ENCODE data around the gene STX10.
"Not testable (repeated sequence)": the region's sequence is repeated elsewhere in the genome, so short reads cannot be mapped to it uniquely, and the experiment has no call there.

The STX10 gene

GRCh38 chr19:13150187-13150930, at the start of gene STX10, which contains the start of gene IER2:
Gene STX10 (minus strand): TSS chr19:13150375. CDS start chr19:13150173, 202 bp downstream.
Gene IER2 (plus strand): TSS chr19:13150411. CDS start chr19:13153187, 2,776 bp downstream.
- peak within 1 kb of the TSS; percentile 92 for H3K27ac Mint-ChIP-seq
- peaks cover 23% of the 10 kb centered on the region for H3K4me1 Mint-ChIP-seq
- H3K4me3 Mint-ChIP-seq, result peak within 1 kb of the TSS; percentile 98
- H3K9me3 Mint-ChIP-seq, result no peaks in the 10 kb centered on the region
- H3K27me3 Mint-ChIP-seq, result no peaks in the 10 kb centered on the region
- peaks cover 8% of the 10 kb centered on the region for H3K36me3 Mint-ChIP-seq

- Mint-ChIP-seq H3K27ac (no peak overlapping the region), H3K36me3 (no peaks in the 10 kb centered on the region), H3K9me3 (no peaks in the 10 kb centered on the region), H3K4me3 (no peak overlapping the region), H3K4me1 (peaks cover 18% of the 10 kb centered on the region), H3K27me3 (no peaks in the 10 kb centered on the region)
Measured at GRCh38 chr19:13198634-13199033, 48.5 kb upstream of the STX10 start.

- no peak overlapping the region for H3K27ac Mint-ChIP-seq
- no peak overlapping the region for H3K4me3 Mint-ChIP-seq
- peaks cover 29% of the 10 kb centered on the region for H3K4me1 Mint-ChIP-seq
- H3K36me3 Mint-ChIP-seq, result no peaks in the 10 kb centered on the region
- H3K27me3 Mint-ChIP-seq, result no peaks in the 10 kb centered on the region
- no peaks in the 10 kb centered on the region for H3K9me3 Mint-ChIP-seq
Measured at GRCh38 chr19:13195678-13196077, 45.5 kb upstream of the STX10 start.

GRCh38 chr19:13190781-13191540, 40.8 kb upstream of the STX10 start:
- Mint-ChIP-seq H3K4me1 (peaks cover 44% of the 10 kb centered on the region), H3K4me3 (no peak overlapping the region), H3K27me3 (no peaks in the 10 kb centered on the region), H3K36me3 (no peaks in the 10 kb centered on the region), H3K27ac (no peak overlapping the region), H3K9me3 (no peaks in the 10 kb centered on the region)

- H3K4me1 Mint-ChIP-seq, result peaks cover 34% of the 10 kb centered on the region
Measured at GRCh38 chr19:13189600-13189999, 39.4 kb upstream of the STX10 start.

GRCh38 chr19:13187419-13187818, 37.2 kb upstream of the STX10 start:
- Mint-ChIP-seq H3K27ac (peak overlapping the region; percentile 85), H3K4me1 (peaks cover 26% of the 10 kb centered on the region), H3K36me3 (no peaks in the 10 kb centered on the region), H3K27me3 (no peaks in the 10 kb centered on the region), H3K9me3 (no peaks in the 10 kb centered on the region), H3K4me3 (no peak overlapping the region)

More at GRCh38 chr19:13189600-13189999, 39.4 kb upstream of the STX10 start:
- H3K4me3 Mint-ChIP-seq, result no peak overlapping the region
- H3K9me3 Mint-ChIP-seq, result no peaks in the 10 kb centered on the region
- H3K27me3 Mint-ChIP-seq, result no peaks in the 10 kb centered on the region
- H3K36me3 Mint-ChIP-seq, result no peaks in the 10 kb centered on the region
- H3K27ac Mint-ChIP-seq, result no peak overlapping the region

- H3K4me3 Mint-ChIP-seq, H3K27me3 Mint-ChIP-seq, H3K27ac Mint-ChIP-seq, H3K36me3 Mint-ChIP-seq, H3K9me3 Mint-ChIP-seq: not testable (repeated sequence)
- H3K4me1 Mint-ChIP-seq, result peaks cover 33% of the 10 kb centered on the region
Measured at GRCh38 chr19:13186688-13187087, 36.5 kb upstream of the STX10 start.

- not testable (repeated sequence) for H3K36me3 Mint-ChIP-seq, H3K4me3 Mint-ChIP-seq
- peak overlapping the region; percentile 86 for H3K27ac Mint-ChIP-seq
Measured at GRCh38 chr19:13185763-13186657, 35.8 kb upstream of the STX10 start.

GRCh38 chr19:13184926-13185325, 34.8 kb upstream of the STX10 start:
- not testable (repeated sequence) for H3K27ac Mint-ChIP-seq, H3K36me3 Mint-ChIP-seq, H3K27me3 Mint-ChIP-seq, H3K4me3 Mint-ChIP-seq, H3K9me3 Mint-ChIP-seq
- H3K4me1 Mint-ChIP-seq, result peaks cover 39% of the 10 kb centered on the region

More at GRCh38 chr19:13185763-13186657, 35.8 kb upstream of the STX10 start:
- H3K27me3 Mint-ChIP-seq, H3K9me3 Mint-ChIP-seq: not testable (repeated sequence)
- H3K4me1 Mint-ChIP-seq, result peaks cover 30% of the 10 kb centered on the region

- H3K36me3 Mint-ChIP-seq, result no peaks in the 10 kb centered on the region
- peak overlapping the region; percentile 47 for H3K4me3 Mint-ChIP-seq
- H3K27me3 Mint-ChIP-seq, result no peaks in the 10 kb centered on the region
- no peaks in the 10 kb centered on the region for H3K9me3 Mint-ChIP-seq
- peaks cover 31% of the 10 kb centered on the region for H3K4me1 Mint-ChIP-seq
- H3K27ac Mint-ChIP-seq, result peak overlapping the region; percentile 52
Measured at GRCh38 chr19:13181747-13182388, 31.7 kb upstream of the STX10 start.

- H3K4me3 Mint-ChIP-seq, H3K27me3 Mint-ChIP-seq, H3K9me3 Mint-ChIP-seq, H3K36me3 Mint-ChIP-seq: not testable (repeated sequence)
- H3K27ac Mint-ChIP-seq, result peak overlapping the region; percentile 35
- H3K4me1 Mint-ChIP-seq, result peaks cover 42% of the 10 kb centered on the region
Measured at GRCh38 chr19:13178291-13178690, 28.1 kb upstream of the STX10 start.

GRCh38 chr19:13177584-13177983, 27.4 kb upstream of the STX10 start:
- H3K27ac Mint-ChIP-seq, H3K27me3 Mint-ChIP-seq, H3K36me3 Mint-ChIP-seq, H3K9me3 Mint-ChIP-seq, H3K4me3 Mint-ChIP-seq: not testable (repeated sequence)
- peaks cover 49% of the 10 kb centered on the region for H3K4me1 Mint-ChIP-seq

GRCh38 chr19:13176345-13176744, 26.2 kb upstream of the STX10 start:
- no peaks in the 10 kb centered on the region for H3K36me3 Mint-ChIP-seq
- no peak overlapping the region for H3K27ac Mint-ChIP-seq
- H3K27me3 Mint-ChIP-seq, result no peaks in the 10 kb centered on the region

GRCh38 chr19:13173139-13173737, 23.1 kb upstream of the STX10 start:
- Mint-ChIP-seq H3K27me3 (no peaks in the 10 kb centered on the region), H3K4me1 (peaks cover 64% of the 10 kb centered on the region), H3K36me3 (no peaks in the 10 kb centered on the region), H3K9me3 (no peaks in the 10 kb centered on the region), H3K4me3 (peak overlapping the region; percentile 85), H3K27ac (peak overlapping the region; percentile 98)

More at GRCh38 chr19:13176345-13176744, 26.2 kb upstream of the STX10 start:
- no peak overlapping the region for H3K4me3 Mint-ChIP-seq
- H3K4me1 Mint-ChIP-seq, result peaks cover 54% of the 10 kb centered on the region
- no peaks in the 10 kb centered on the region for H3K9me3 Mint-ChIP-seq
